Measurements from ENCODE around the gene NAT10. TPM values are rescaled to one million over a fixed set of nuclear protein-coding genes. Genes with fewer than 3 reads are reported as not detected.

NAT10 gene
- total RNA-seq, 3 donors from 2014 or later: 29.6 to 34.4 (median 30.7) TPM

DNA sequence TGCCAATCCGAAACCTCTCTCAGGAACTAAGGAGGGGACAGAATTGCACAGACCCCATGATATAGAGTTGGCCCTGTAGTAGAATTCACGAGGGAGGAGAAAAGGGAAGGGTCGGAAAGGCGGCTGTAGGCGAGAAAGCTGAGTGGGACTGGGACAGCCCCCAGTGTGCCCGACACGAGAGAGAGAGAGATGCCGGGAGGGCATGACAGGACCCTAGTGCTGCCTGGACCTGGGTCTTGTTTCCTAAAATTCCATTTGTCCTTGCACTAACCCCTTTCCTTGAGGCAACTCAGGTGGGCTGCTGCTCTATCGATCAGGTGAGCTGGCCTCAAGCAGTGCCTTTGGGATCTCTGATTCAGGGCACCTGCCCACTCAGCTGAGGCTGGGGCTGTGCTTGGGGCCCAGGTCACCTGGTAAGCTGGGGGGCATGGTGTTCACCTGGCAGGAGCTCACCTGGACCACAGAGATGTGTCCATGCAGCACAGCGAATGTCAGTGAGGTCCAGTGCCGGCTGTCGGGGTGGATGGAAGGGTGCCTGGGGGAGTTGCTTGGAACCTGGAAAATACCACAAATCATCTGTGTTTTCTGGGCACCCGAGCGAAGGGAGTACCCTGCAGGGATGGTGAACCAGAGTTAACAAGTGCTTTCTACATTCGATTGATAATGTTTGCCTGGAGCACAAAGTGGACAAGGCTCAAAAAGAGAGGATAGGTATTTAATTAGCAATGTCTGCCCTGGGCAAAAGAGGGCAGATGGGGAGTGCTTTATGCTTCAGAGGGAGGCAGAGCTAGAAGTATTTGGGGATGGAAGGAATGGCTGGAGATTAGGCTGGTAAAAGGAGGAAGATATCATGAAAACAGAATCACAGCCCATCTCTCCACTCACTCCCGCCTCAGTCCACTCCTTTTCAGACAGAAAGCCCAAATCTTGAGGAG, 61.6 kb downstream of the NAT10 start:
- DNase-seq (no peak), ATAC-seq (no peak)
- TF ChIP-seq CTCF (IDR thresholded peaks at IDR 0.05): no peak
- no peak overlapping the region for H3K4me3 ChIP-seq
- intact Hi-C loops (cut with DNase I, micrococcal nuclease): no loop called here
- no peaks in the 10 kb centered on the region for H3K9me3 ChIP-seq
- H3K4me1 ChIP-seq (ENCODE audit: low read depth): no peaks in the 10 kb centered on the region
- no peaks in the 10 kb centered on the region for H3K36me3 ChIP-seq (ENCODE audit: low read depth)

DNA sequence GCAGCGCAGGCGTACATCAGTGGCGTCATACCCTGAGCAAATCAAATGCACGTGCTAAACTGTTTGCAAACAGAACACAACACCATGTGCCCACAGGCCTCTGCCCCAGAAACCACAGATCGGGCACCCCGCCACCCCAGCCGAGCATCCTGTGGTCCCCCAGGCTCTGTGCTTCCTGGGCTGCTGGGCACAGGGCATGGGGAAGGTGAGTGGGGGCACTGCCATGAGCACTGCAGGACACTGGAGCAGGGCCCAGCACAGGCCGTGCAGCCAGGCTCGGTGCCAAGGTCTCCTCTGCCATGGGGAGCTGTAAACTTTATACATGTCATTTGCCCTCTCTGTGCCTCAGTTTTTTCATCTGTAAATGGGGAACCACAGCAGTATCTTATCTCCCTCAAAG, 62.5 kb downstream of the NAT10 start:
- no peak for TF ChIP-seq CTCF (IDR thresholded peaks at IDR 0.05)
- no peaks in the 10 kb centered on the region for H3K36me3 ChIP-seq (ENCODE audit: low read depth)
- ATAC-seq (no peak), DNase-seq (no peak)
- intact Hi-C loops (cut with DNase I, micrococcal nuclease): no loop called here
- no peaks in the 10 kb centered on the region for H3K4me1 ChIP-seq (ENCODE audit: low read depth)
- no peaks in the 10 kb centered on the region for H3K9me3 ChIP-seq
- no peak overlapping the region for H3K4me3 ChIP-seq

DNA sequence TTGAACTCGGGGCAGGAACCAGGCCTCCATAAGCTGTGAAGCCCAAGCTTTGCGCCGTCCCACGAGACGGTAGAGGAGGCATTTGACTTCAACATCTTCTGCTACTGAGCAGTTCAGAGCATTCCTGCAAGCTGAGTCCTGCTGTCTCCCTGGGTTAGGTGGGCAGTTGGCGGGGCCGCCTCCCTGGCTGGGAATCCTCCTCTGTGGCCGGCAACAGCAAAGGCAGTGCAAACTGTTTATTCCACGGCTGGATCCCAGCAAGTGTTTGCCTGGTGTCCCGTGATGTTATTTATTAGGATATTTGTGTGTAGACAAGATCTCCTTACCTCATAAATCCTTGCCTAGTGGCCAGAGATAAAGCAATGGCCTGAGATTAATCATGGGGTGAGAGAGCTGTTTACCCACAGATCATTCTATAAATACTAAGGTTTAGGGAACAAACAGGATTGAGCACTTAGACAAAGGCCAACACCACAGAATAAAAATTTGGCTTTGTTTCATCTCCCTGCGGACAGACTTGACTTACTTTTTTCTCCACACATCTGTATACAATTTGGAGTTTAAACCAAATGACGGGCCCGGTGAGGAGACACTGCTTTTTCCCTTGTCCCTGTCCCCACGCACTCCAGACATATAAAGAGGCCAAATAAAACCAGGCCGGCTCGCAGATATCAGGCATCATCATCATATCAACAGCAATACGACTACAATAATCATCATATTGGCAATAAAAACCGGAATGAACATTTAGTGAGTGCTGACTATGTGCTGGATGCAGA, 63.4 kb downstream of the NAT10 start:
- H3K4me1 ChIP-seq (ENCODE audit: low read depth): no peaks in the 10 kb centered on the region
- no peak for DNase-seq
- H3K36me3 ChIP-seq (ENCODE audit: low read depth): no peaks in the 10 kb centered on the region
- intact Hi-C loops (cut with DNase I, micrococcal nuclease): no loop called here
- H3K4me3 ChIP-seq: no peak overlapping the region
- ATAC-seq: no peak
- TF ChIP-seq CTCF (IDR thresholded peaks at IDR 0.05): no peak
- no peaks in the 10 kb centered on the region for H3K9me3 ChIP-seq

- ATAC-seq: no peak
- TF ChIP-seq CTCF (IDR thresholded peaks at IDR 0.05): no peak
- no peaks in the 10 kb centered on the region for H3K4me1 ChIP-seq (ENCODE audit: low read depth)
- no peak for DNase-seq
- H3K36me3 ChIP-seq (ENCODE audit: low read depth): no peaks in the 10 kb centered on the region
- intact Hi-C loops (cut with DNase I, micrococcal nuclease): no loop called here
- H3K9me3 ChIP-seq: no peaks in the 10 kb centered on the region
- H3K4me3 ChIP-seq: no peak overlapping the region
Measured at GRCh38 chr11:34169686-34170085, 64.3 kb downstream of the NAT10 start.

- intact Hi-C loops (cut with DNase I, micrococcal nuclease): no loop called here
Measured at GRCh38 chr11:34173050-34173449, 67.6 kb downstream of the NAT10 start.

More at GRCh38 chr11:34173050-34173449, 67.6 kb downstream of the NAT10 start:
- Histone ChIP-seq H3K36me3 (ENCODE audit: low read depth) (no peaks in the 10 kb centered on the region), H3K4me3 (no peak overlapping the region), H3K4me1 (ENCODE audit: low read depth) (no peaks in the 10 kb centered on the region), H3K9me3 (no peaks in the 10 kb centered on the region)
- no peak for TF ChIP-seq CTCF (IDR thresholded peaks at IDR 0.05)
- ATAC-seq (no peak), DNase-seq (no peak)
